Thyroid gland (tissue), 4 donors: Measurements from ENCODE around the gene IGFBP7. TPM values are rescaled to one million over a fixed set of nuclear protein-coding genes. Genes with fewer than 3 reads are reported as not detected.

Source experiments
- DNase-seq, 2 donors: peaks; one replicate each; pipeline ENCODE4 v3.0.0-alpha.2; 2019
- H3K27ac ChIP-seq, 3 donors: fragments of 200-600 bp; sonication (generic); 1 replicate in 2 of 3; 2 replicates in 1 of 3; pipeline ENCODE4 v1.5.1; 2016 to 2019; ENCODE audit warnings: mild to moderate bottlenecking in 1 of 3, moderate library complexity in 1 of 3
- H3K27me3 ChIP-seq: fragments of 200-600 bp; sonication (generic); one replicate; pipeline ENCODE4 v1.5.1; 2019
- H3K36me3 ChIP-seq, 2 donors: fragments of 200-600 bp; sonication (generic); one replicate each; pipeline ENCODE4 v1.5.1; 2016 to 2019
- H3K4me1 ChIP-seq, 2 donors: fragments of 200-600 bp; sonication (generic); one replicate each; pipeline ENCODE4 v1.5.1; 2017 to 2019
- H3K4me3 ChIP-seq, 3 donors: fragments of 200-600 bp; sonication (generic); replicated peaks in 1 of 3; 1 replicate in 2 of 3; 2 replicates in 1 of 3; pipeline ENCODE4 v1.5.1; 2016; ENCODE audit warnings: mild to moderate bottlenecking in 1 of 3
- H3K9me3 ChIP-seq: fragments of 200-600 bp; sonication (generic); one replicate; pipeline ENCODE4 v1.5.1; 2017
- POLR2A ChIP-seq, 2 donors: fragments of 450-650 bp; IDR thresholded peaks; one replicate each; pipeline ENCODE4 v1.6.1; 2017; ENCODE audit warnings: antibody characterized with exemption in 2 of 2, mild to moderate bottlenecking in 2 of 2, moderate library complexity in 1 of 2
- WGBS, 2 donors: methylation state at CpG; one replicate each; pipeline ENCODE4 v1.1.5; 2017; 5-methylcytosine and 5-hydroxymethylcytosine counted together
- intact Hi-C: fragments of 100-400 bp; cut with DNase I; formaldehyde crosslinking; loops from one replicate; pipeline ENCODE4 v1.15.1; 2023
- total RNA-seq, 4 donors: library from RNA; depleted of rRNA; stranded (reverse); fragments of >200 nt; gene quantifications; one replicate each; pipeline ENCODE4 v1.2.3, GENCODE V29; 2016
- TF ChIP-seq, protein P1 (sequence below), 6 experiments: fragments of 200-600 bp in 3 of 6; fragments of 450-650 bp in 3 of 6; sonication (generic) in 3 of 6; IDR thresholded peaks; one replicate each; pipeline ENCODE4 v1.5.1; 2016 to 2019; ENCODE audit warnings: antibody characterized with exemption in 6 of 6, mild to moderate bottlenecking in 2 of 6, inconsistent platforms in 1 of 6, moderate library complexity in 1 of 6

IGFBP7 gene
- total RNA-seq, result 1,000 to 10,000 TPM in 3 of 4 donors, 100 to 1,000 TPM in 1; 660 to 2,581 (median 1,387) TPM

DNA sequence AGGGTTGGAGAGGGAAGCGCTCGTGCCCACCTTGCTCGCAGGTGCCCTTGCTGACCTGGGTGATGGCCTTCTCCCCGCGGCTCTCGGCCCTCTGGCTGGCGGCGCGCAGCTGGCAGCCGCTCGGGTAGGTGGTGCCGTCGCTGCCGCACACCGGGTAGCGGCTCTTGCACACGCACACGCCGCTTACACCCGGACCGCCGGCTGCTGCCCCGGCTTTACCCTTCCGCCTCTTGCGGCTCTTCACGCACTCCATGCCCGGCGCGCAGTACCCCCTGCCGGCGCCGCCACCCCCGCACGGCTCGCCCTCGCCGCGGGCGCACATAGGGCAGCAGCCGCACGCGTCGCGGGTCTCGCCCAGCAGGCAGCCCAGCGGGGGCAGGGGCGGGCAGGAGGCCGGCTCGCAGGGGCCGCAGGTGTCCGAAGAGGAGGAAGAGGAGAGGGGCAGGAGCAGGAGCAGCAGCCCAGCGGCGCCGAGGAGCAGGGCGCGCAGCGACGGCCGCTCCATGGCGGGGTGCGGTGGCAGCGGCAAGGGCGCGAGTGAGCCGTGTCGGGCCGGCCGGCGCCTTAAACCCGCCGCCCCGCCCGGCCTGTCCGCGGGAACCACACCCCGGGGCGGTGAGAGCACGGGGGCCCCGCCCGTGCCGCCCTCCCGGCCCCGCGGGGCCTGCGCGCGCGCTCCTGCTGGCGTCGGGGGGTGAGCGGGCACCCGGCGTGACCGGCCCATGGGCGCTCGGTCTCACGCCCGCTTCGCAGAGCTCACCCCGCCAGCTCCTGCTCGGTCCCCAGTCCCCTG lies at the start of gene IGFBP7:
Gene IGFBP7, minus strand, starts transcription at position 539 of the 793 bp plus-strand sequence. Its CDS starts 34 bp downstream, at position 505.
- intact Hi-C loops, result loop anchor here (5.0 kb wide), 1 partner anchor 73 kb away; no protein-coding TSS in a partner anchor
- Histone ChIP-seq H3K27me3 (no peaks in the 10 kb centered on the region), H3K36me3 (no peaks in the 10 kb centered on the region), H3K4me3 (peak within 1 kb of the TSS; percentile 75 to 80 (median 76)), H3K27ac (peak within 1 kb of the TSS; percentile 92 to 98 (median 96)), H3K4me1 (peaks cover 14 to 16% of the 10 kb centered on the region in 2 donors), H3K9me3 (no peaks in the 10 kb centered on the region)
- WGBS, 2 donors, result 0 to 2% methylated on average over 21 to 34 of the region's 101 CpGs
- DNase-seq, result peak; percentile 71 to 73
- TF ChIP-seq, protein P1, sequence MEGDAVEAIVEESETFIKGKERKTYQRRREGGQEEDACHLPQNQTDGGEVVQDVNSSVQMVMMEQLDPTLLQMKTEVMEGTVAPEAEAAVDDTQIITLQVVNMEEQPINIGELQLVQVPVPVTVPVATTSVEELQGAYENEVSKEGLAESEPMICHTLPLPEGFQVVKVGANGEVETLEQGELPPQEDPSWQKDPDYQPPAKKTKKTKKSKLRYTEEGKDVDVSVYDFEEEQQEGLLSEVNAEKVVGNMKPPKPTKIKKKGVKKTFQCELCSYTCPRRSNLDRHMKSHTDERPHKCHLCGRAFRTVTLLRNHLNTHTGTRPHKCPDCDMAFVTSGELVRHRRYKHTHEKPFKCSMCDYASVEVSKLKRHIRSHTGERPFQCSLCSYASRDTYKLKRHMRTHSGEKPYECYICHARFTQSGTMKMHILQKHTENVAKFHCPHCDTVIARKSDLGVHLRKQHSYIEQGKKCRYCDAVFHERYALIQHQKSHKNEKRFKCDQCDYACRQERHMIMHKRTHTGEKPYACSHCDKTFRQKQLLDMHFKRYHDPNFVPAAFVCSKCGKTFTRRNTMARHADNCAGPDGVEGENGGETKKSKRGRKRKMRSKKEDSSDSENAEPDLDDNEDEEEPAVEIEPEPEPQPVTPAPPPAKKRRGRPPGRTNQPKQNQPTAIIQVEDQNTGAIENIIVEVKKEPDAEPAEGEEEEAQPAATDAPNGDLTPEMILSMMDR (IDR thresholded peaks at IDR 0.05), result peak in 1 of 6 experiments; percentile 29
- peak; percentile 71 to 95 for TF ChIP-seq POLR2A (IDR thresholded peaks at IDR 0.05)

DNA sequence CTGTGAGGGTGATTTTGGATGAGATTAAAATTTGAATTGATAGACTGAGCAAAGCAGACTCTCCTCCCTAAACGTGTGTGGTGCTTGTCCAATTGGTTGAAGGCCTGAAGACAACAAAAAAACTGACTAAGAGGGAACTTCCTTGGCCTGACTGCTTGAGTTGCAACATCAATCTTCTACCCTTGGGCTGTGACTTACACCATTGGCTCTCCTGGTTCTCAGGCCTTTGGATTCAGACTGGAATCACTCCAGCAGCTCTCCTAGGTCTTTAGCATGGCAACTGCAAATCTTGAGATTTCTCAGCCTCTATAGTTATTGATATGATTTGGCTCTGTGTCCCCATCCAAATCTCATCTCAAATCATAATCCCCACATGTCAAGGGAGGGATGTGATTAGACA lies 49.7 kb upstream of the IGFBP7 start:
- 83 to 89% methylated on average over 1 of the region's 1 CpG for WGBS, 2 donors
- H3K4me1 ChIP-seq, result peaks cover 4% of the 10 kb centered on the region in 2 donors
- no peaks in the 10 kb centered on the region for H3K9me3 ChIP-seq
- H3K4me3 ChIP-seq, result no peak overlapping the region
- DNase-seq, result no peak
- no peaks in the 10 kb centered on the region for H3K36me3 ChIP-seq
- no peak overlapping the region for H3K27ac ChIP-seq
- intact Hi-C loops, result loop anchor here (10.0 kb wide), 2 partner anchors 115 to 265 kb away; no protein-coding TSS in a partner anchor
- TF ChIP-seq, protein P1 (IDR thresholded peaks at IDR 0.05), result no peak
- H3K27me3 ChIP-seq, result no peaks in the 10 kb centered on the region

DNA sequence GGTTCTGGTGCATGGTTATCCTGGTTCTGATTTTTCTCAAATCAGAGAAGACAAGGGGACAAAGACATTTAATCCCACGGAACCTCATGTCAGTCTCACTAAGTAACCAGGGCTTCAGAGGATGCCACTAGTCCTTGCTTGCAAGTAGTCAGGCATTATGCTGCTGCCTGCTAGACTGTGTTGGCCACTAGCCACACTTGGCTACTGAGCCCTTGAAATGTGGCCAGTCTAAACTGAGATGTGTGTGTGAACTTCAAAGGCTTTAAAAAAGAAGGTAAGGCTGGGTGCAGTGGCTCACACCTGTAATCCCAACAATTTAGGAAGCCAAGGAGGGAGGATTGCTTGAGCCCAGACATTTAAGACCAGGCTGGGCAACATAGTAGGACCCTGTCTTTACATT lies 48.6 kb upstream of the IGFBP7 start:
- Histone ChIP-seq H3K27me3 (no peaks in the 10 kb centered on the region), H3K27ac (no peak overlapping the region), H3K36me3 (no peaks in the 10 kb centered on the region), H3K4me3 (no peak overlapping the region), H3K4me1 (no peaks in the 10 kb centered on the region), H3K9me3 (no peaks in the 10 kb centered on the region)
- intact Hi-C loops, result loop anchor here (10.0 kb wide), 1 partner anchor 114 kb away; no protein-coding TSS in a partner anchor
- WGBS, 2 donors, result 100% methylated on average over 1 of the region's 1 CpG
- TF ChIP-seq POLR2A (IDR thresholded peaks at IDR 0.05), result no peak
- TF ChIP-seq, protein P1 (IDR thresholded peaks at IDR 0.05), result no peak
- DNase-seq, result no peak

GRCh38 chr4:57158221-57158620 lies 48.0 kb upstream of the IGFBP7 start:
- TF ChIP-seq, protein P1 (IDR thresholded peaks at IDR 0.05), result no peak
- TF ChIP-seq POLR2A (IDR thresholded peaks at IDR 0.05), result no peak
- Histone ChIP-seq H3K9me3 (no peaks in the 10 kb centered on the region), H3K36me3 (no peaks in the 10 kb centered on the region), H3K27me3 (no peaks in the 10 kb centered on the region), H3K4me1 (no peaks in the 10 kb centered on the region), H3K4me3 (no peak overlapping the region), H3K27ac (no peak overlapping the region)
- DNase-seq, result no peak
- intact Hi-C loops, result loop anchor here (10.0 kb wide), 1 partner anchor 113 kb away; no protein-coding TSS in a partner anchor
- 23 to 75% methylated on average over 2 of the region's 2 CpGs for WGBS, 2 donors

DNA sequence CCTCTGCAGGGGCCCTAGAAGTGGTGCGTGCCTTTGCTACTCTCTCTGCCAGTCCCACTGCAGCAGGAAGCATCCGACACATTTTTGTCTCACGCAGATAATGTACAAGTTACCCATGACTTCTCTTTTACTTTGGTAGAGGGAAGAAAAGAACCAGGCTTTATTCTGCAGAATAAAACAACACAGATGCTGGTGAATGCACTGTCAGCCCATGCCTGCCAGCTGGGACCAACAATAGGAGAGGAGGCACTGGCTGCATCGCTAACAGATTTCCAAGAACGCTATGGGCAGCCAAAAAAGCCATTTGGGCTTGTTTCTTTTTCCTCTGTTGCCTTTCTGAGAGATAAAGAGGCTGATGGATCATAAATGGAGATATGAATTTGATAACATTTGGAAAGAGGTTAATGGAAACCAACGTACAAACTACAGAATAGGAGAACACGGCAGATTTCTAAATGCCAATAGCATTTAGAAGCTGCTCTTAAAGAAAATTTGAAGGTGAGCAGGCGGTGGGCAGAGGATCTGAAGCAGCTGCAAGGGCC lies 47.5 kb upstream of the IGFBP7 start:
- DNase-seq, result no peak
- H3K27ac ChIP-seq, result no peak overlapping the region
- TF ChIP-seq, protein P1 (IDR thresholded peaks at IDR 0.05), result no peak
- TF ChIP-seq POLR2A (IDR thresholded peaks at IDR 0.05), result no peak
- no peaks in the 10 kb centered on the region for H3K27me3 ChIP-seq
- no peaks in the 10 kb centered on the region for H3K36me3 ChIP-seq
- H3K9me3 ChIP-seq, result no peaks in the 10 kb centered on the region
- no peak overlapping the region for H3K4me3 ChIP-seq
- intact Hi-C loops, result loop anchor here (10.0 kb wide), 1 partner anchor 113 kb away; no protein-coding TSS in a partner anchor
- H3K4me1 ChIP-seq, result no peaks in the 10 kb centered on the region
- 92 to 94% methylated on average over 8 of the region's 8 CpGs for WGBS, 2 donors
